T follicular helper cell (primary cell): ENCODE results near the gene NREP.

Experiments used
- DNase-seq: peaks from one replicate; pipeline ENCODE4 v3.0.0-alpha.2; 2020; ENCODE audit warnings: low read depth

The NREP gene

GRCh38 chr5:111697215-111697614 lies 59.8 kb downstream of the NREP start:
- DNase-seq: no peak

- no peak for DNase-seq
These were observed 61.0 kb downstream of the NREP start for GRCh38 chr5:111695991-111696390.

- no peak for DNase-seq
These were observed 62.9 kb downstream of the NREP start for GRCh38 chr5:111694133-111694532.

DNA sequence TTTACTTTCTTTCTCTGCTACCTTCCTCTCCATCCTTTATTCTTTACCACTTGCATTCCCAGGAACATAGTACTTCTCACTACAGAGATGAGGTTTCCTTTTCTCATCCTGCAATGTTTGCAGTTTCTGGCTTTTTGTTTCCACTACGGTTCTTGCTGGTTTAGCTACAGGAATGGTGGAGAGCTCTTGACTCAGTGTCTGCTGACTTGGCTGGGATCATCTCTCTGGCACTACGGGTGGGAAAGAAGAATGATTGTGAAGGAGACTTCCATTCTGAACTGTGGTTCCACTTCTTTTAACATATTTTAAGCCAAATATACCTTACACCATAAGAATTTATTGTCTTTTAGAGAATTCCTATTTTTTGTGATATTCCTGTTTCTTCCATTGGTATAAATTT lies 65.1 kb downstream of the NREP start:
- no peak for DNase-seq

- no peak for DNase-seq
These were observed 65.5 kb downstream of the NREP start for GRCh38 chr5:111691508-111691907.

GRCh38 chr5:111689357-111689935 lies 67.5 kb downstream of the NREP start:
- no peak for DNase-seq

GRCh38 chr5:111685969-111686368 lies 71.0 kb downstream of the NREP start:
- DNase-seq: no peak

- no peak for DNase-seq
These were observed 74.4 kb downstream of the NREP start for GRCh38 chr5:111682641-111683040.

- DNase-seq: no peak
These were observed 74.9 kb downstream of the NREP start for GRCh38 chr5:111682121-111682520.

- no peak for DNase-seq
These were observed 75.4 kb downstream of the NREP start for GRCh38 chr5:111681414-111682120.

DNA sequence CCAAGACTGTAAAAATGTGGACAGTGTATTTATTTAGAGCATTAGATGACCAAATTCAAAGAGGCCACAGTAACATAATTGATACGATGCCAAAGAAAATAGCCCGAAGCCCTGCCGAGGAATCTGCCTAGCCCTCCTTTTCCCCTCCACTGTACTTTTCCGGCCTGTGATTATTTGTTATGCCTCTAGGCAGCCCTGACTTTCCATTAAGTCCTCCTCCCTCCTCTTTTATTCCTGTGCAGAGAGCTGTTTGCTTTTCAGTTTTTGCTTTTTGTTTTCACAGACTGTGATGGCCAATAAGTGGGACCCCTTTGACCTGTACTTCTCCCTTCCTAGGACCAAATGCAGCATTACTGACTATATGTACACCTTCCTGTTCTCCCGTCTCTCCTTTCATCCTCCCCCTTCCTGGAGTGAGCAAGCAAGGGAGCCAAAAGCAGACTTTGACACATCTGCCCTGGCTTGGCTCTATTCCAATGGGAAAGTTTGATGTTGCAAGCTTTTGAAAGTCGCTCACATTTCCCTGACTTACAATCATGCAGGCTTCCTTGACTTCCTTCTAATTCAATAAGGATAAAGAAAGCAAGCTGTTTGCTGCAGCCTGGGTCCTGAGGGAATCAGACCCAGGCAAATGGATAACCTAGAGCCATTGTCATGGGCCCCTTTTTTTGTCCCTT lies 76.1 kb downstream of the NREP start:
- no peak for DNase-seq

DNA sequence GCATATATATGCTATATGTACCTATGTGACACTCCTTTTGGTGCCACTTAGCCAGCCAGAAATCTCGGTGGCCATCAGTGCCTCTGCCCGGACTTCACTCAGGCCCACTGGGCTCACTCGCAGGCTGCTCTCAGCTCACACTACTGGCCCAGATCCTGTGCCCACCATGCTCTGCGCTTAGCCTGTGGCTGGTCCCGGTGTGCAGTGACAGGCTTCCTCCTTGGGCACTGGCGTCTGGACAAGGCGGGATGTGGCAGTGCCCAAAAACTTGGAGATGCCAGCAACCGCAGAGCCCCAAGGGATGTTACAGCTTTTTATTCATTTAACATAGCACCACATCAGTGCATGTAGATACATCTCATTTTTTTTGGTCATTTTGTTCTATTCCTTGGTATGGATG lies 77.4 kb downstream of the NREP start:
- no peak for DNase-seq
